GM18526 (cell line): Measurements from ENCODE around the gene C6orf52.
A peak's percentile ranks its signal among the peaks of the same experiment; 100 is the strongest.

Experiments used
- POLR2A ChIP-seq: IDR thresholded peaks from 3 replicates; pipeline ENCODE4 v1.6.1; 2011; ENCODE audit not compliant: insufficient read length; ENCODE audit errors: extremely low read depth

C6orf52 gene

GRCh38 chr6:10694302-10695085 lies at the start of gene C6orf52, which contains the start of gene PAK1IP1:
Gene C6orf52, minus strand, starts transcription at chr6:10694616. Its CDS starts 7,066 bp downstream, at chr6:10687550.
Gene PAK1IP1, plus strand, starts transcription at chr6:10694972. Its CDS starts 14 bp downstream, at chr6:10694986.
- TF ChIP-seq POLR2A, result peak; percentile 89

- no peak for TF ChIP-seq POLR2A
These were observed 49.1 kb upstream of the C6orf52 start for GRCh38 chr6:10743515-10743914.

- no peak for TF ChIP-seq POLR2A
These were observed 47.8 kb upstream of the C6orf52 start for GRCh38 chr6:10742251-10742650.

- no peak for TF ChIP-seq POLR2A
These were observed 45.6 kb upstream of the C6orf52 start for GRCh38 chr6:10740061-10740460.

- no peak for TF ChIP-seq POLR2A
These were observed 42.3 kb upstream of the C6orf52 start for GRCh38 chr6:10736731-10737130.

- TF ChIP-seq POLR2A, result no peak
These were observed 39.4 kb upstream of the C6orf52 start for GRCh38 chr6:10733863-10734262.

- TF ChIP-seq POLR2A, result no peak
These were observed 38.8 kb upstream of the C6orf52 start for GRCh38 chr6:10733151-10733715.

- no peak for TF ChIP-seq POLR2A
These were observed 35.8 kb upstream of the C6orf52 start for GRCh38 chr6:10730254-10730653.

GRCh38 chr6:10725716-10726115 lies 31.3 kb upstream of the C6orf52 start:
- TF ChIP-seq POLR2A, result no peak

- no peak for TF ChIP-seq POLR2A
These were observed 30.6 kb upstream of the C6orf52 start for GRCh38 chr6:10725044-10725443.

GRCh38 chr6:10723567-10723881 lies 29.1 kb upstream of the C6orf52 start:
- no peak for TF ChIP-seq POLR2A

- TF ChIP-seq POLR2A, result peak; percentile 81
These were observed 28.6 kb upstream of the C6orf52 start, which contains the start of gene TMEM14C for GRCh38 chr6:10722820-10723566. Gene TMEM14C, plus strand, starts transcription at chr6:10723070. Its CDS starts 1,544 bp downstream, at chr6:10724614.

- no peak for TF ChIP-seq POLR2A
These were observed 28.1 kb upstream of the C6orf52 start for GRCh38 chr6:10722570-10722819.

- TF ChIP-seq POLR2A, result no peak
These were observed 27.6 kb upstream of the C6orf52 start for GRCh38 chr6:10721850-10722569.

GRCh38 chr6:10720265-10720959 lies 26.0 kb upstream of the C6orf52 start:
- no peak for TF ChIP-seq POLR2A

GRCh38 chr6:10719964-10720264 lies 25.5 kb upstream of the C6orf52 start:
- TF ChIP-seq POLR2A, result no peak
